GM19438 (cell line): ENCODE results near the gene ATP2C2.

ENCODE experiments used
- ATAC-seq: cut with Tn5 transposase; IDR thresholded peaks from one replicate; pipeline ENCODE4 v1.9.1; 2021; ENCODE audit warnings: low read depth; ENCODE audit not compliant: unreplicated experiment

The ATP2C2 gene

GRCh38 chr16:84507011-84507982, 139.0 kb downstream of the ATP2C2 start:
- no peak for ATAC-seq

GRCh38 chr16:84508502-84508901, 140.2 kb downstream of the ATP2C2 start:
- no peak for ATAC-seq

GRCh38 chr16:84509032-84509950, 141.0 kb downstream of the ATP2C2 start:
- no peak for ATAC-seq

- no peak for ATAC-seq
Measured at GRCh38 chr16:84511180-84511800, 143.0 kb downstream of the ATP2C2 start.

GRCh38 chr16:84511831-84512230, 143.5 kb downstream of the ATP2C2 start:
- no peak for ATAC-seq

- ATAC-seq: no peak
Measured at GRCh38 chr16:84513123-84513522, 144.8 kb downstream of the ATP2C2 start.

- no peak for ATAC-seq
Measured at GRCh38 chr16:84513666-84514065, 145.3 kb downstream of the ATP2C2 start.
